OCI-LY7 (cell line): ENCODE results near the gene GULP1. TPM values are rescaled to one million over a fixed set of nuclear protein-coding genes. Genes with fewer than 3 reads are reported as not detected.

Experiments
- BruUV-seq: library from RNA; stranded (reverse); fragments of 400-500 nt; replicated peaks from 2 replicates; lab custom pipeline; 2021; lab: Mats Ljungman, UMichigan
- CTCF ChIA-PET: fragments of 300-600 bp; sonication (Branson Sonifier 250); formaldehyde crosslinking; loops from one replicate; lab custom pipeline; 2022; ENCODE audit warnings: antibody characterized with exemption; ENCODE audit not compliant: unreplicated experiment; lab: Charles Lee
- POLR2A ChIA-PET: fragments of 300-600 bp; sonication (Branson Sonifier 250); formaldehyde crosslinking; loops from one replicate; lab custom pipeline; 2022; ENCODE audit warnings: antibody characterized with exemption; lab: Charles Lee
- DNase-seq: peaks from one replicate; pipeline ENCODE4 v3.0.0-alpha.2; 2015; ENCODE audit warnings: low spot score
- H2AFZ ChIP-seq: fragments of 200-600 bp; sonication (generic), shearing (Covaris generic); 2 replicates; pipeline ENCODE4 v1.6.1; 2014; ENCODE audit warnings: mild to moderate bottlenecking, antibody characterized with exemption, low read length, moderate library complexity
- H3K27ac ChIP-seq: fragments of 200-600 bp; sonication (generic); 2 replicates; pipeline ENCODE4 v1.5.1; 2014; ENCODE audit warnings: mixed run types, low read depth, mild to moderate bottlenecking, moderate library complexity, low read length, inconsistent platforms; ENCODE audit not compliant: poor library complexity, severe bottlenecking
- H3K36me3 ChIP-seq: fragments of 200-600 bp; sonication (generic); 2 replicates; pipeline ENCODE4 v1.6.1; 2014; ENCODE audit warnings: mild to moderate bottlenecking, antibody characterized with exemption, low read length, moderate library complexity, mixed read lengths; ENCODE audit not compliant: insufficient read depth
- H3K4me1 ChIP-seq: fragments of 200-600 bp; sonication (generic); 2 replicates; pipeline ENCODE4 v1.5.1; 2014; ENCODE audit warnings: mild to moderate bottlenecking, low read length; ENCODE audit not compliant: insufficient read depth, poor library complexity, severe bottlenecking
- H3K4me2 ChIP-seq: fragments of 200-600 bp; sonication (generic); 2 replicates; pipeline ENCODE4 v1.6.1; 2014; ENCODE audit warnings: mild to moderate bottlenecking, low read length
- H3K4me3 ChIP-seq: fragments of 200-600 bp; sonication (generic); 2 replicates; pipeline ENCODE4 v1.5.1; 2014; ENCODE audit warnings: mild to moderate bottlenecking, low read depth, low read length; ENCODE audit not compliant: poor library complexity, severe bottlenecking
- H3K79me2 ChIP-seq: fragments of 200-600 bp; sonication (generic); 2 replicates; pipeline ENCODE4 v1.6.1; 2016; ENCODE audit warnings: low read depth, mild to moderate bottlenecking, low read length, moderate library complexity, mixed read lengths; ENCODE audit not compliant: insufficient read depth
- H3K9me2 ChIP-seq: fragments of 200-600 bp; sonication (generic); 2 replicates; pipeline ENCODE4 v1.6.1; 2016; ENCODE audit warnings: mild to moderate bottlenecking, low read length, mixed read lengths; ENCODE audit not compliant: insufficient read depth
- H3K9me3 ChIP-seq: fragments of 200-600 bp; sonication (generic); 2 replicates; pipeline ENCODE4 v1.6.1; 2014; ENCODE audit warnings: mild to moderate bottlenecking, mixed run types, low read length, mixed read lengths
- H4K20me1 ChIP-seq: fragments of 200-600 bp; sonication (generic); 2 replicates; pipeline ENCODE4 v1.6.1; 2014; ENCODE audit warnings: mild to moderate bottlenecking, antibody characterized with exemption, low read length, moderate library complexity, mixed read lengths; ENCODE audit not compliant: insufficient read depth
- EZH2phosphoT487 ChIP-seq: fragments of 200-600 bp; sonication (generic); IDR thresholded peaks from 2 replicates; pipeline ENCODE4 v1.6.1; 2018; ENCODE audit warnings: low read depth, borderline replicate concordance, mild to moderate bottlenecking, mixed run types, antibody characterized with exemption, low read length, moderate library complexity, mixed read lengths
- intact Hi-C: fragments of 100-400 bp; cut with micrococcal nuclease; formaldehyde crosslinking; loops from one replicate; pipeline ENCODE4 v1.10.0; 2022; ENCODE audit not compliant: unreplicated experiment
- total RNA-seq, 2 experiments: library from RNA; depleted of rRNA in 1 of 2; stranded (reverse); fragments of >200 nt in 1 of 2; shearing (Covaris generic) in 1 of 2; gene quantifications; 2 replicates each; pipeline ENCODE4 v1.2.3, GENCODE V29; 2014 to 2022
- TF ChIP-seq, protein P1 (sequence below): fragments of 200-600 bp; sonication (generic); conservative IDR thresholded peaks from 2 replicates; pipeline ENCODE4 v1.5.1; 2014; ENCODE audit warnings: mild to moderate bottlenecking, antibody characterized with exemption, low read length, moderate library complexity, mixed read lengths

GULP1 gene
- total RNA-seq, 2 experiments from 2014 or later: not detected

DNA sequence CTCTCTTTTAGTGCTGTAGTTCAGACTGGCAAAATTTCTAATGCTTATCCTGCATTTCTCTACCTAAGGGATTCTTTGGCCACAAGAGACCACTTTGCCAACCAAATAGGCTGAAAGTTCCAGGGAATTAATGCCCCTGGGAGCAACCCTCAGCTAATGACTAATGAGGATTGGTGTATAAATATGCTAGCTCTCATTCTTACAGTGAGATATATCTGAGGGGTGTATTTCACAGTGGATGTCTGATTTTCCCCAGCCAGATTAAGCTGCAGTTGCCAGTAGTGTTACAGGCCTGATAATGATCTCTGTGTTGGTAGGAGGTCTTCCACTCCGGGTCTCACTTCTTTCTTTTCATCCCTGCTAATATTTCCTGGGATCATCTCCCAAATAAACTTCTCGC is 90.4 kb downstream of the GULP1 start:
- Histone ChIP-seq H2AFZ (no peak overlapping the region), H3K9me2 (no peaks in the 10 kb centered on the region), H4K20me1 (no peaks in the 10 kb centered on the region), H3K9me3 (no peaks in the 10 kb centered on the region), H3K4me1 (no peaks in the 10 kb centered on the region), H3K27ac (no peak overlapping the region), H3K4me2 (no peak overlapping the region), H3K4me3 (no peak overlapping the region), H3K36me3 (no peaks in the 10 kb centered on the region), H3K79me2 (no peaks in the 10 kb centered on the region)
- POLR2A ChIA-PET: no interaction called here
- intact Hi-C loops: no loop called here
- CTCF ChIA-PET: no interaction called here
- DNase-seq: no peak
- no TSS peak for BruUV-seq
- TF ChIP-seq, protein P1, sequence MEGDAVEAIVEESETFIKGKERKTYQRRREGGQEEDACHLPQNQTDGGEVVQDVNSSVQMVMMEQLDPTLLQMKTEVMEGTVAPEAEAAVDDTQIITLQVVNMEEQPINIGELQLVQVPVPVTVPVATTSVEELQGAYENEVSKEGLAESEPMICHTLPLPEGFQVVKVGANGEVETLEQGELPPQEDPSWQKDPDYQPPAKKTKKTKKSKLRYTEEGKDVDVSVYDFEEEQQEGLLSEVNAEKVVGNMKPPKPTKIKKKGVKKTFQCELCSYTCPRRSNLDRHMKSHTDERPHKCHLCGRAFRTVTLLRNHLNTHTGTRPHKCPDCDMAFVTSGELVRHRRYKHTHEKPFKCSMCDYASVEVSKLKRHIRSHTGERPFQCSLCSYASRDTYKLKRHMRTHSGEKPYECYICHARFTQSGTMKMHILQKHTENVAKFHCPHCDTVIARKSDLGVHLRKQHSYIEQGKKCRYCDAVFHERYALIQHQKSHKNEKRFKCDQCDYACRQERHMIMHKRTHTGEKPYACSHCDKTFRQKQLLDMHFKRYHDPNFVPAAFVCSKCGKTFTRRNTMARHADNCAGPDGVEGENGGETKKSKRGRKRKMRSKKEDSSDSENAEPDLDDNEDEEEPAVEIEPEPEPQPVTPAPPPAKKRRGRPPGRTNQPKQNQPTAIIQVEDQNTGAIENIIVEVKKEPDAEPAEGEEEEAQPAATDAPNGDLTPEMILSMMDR: no peak
- no peak for TF ChIP-seq EZH2phosphoT487

DNA sequence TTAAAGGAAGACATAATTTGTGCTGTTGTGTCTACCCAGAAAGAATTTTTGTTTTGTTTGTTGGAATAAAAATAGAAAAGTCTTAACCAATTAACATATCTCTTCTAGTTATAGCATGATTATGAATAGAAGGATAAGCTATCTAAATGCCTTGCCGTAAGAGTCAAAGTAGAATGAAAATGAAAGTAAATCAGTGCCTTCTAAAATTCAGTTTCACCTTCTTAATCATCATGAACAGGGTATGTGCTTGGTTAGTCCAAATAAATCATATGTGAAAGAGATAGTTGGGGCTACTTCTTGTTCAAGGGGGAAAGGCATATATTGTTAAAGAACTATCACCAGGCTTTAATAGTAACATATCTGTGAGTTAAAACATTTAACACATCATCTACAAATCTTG is 91.5 kb downstream of the GULP1 start:
- DNase-seq: no peak
- Histone ChIP-seq H3K79me2 (no peaks in the 10 kb centered on the region), H3K4me3 (no peak overlapping the region), H3K4me2 (no peak overlapping the region), H4K20me1 (no peaks in the 10 kb centered on the region), H2AFZ (no peak overlapping the region), H3K4me1 (no peaks in the 10 kb centered on the region), H3K36me3 (no peaks in the 10 kb centered on the region), H3K27ac (no peak overlapping the region), H3K9me3 (no peaks in the 10 kb centered on the region), H3K9me2 (no peaks in the 10 kb centered on the region)
- CTCF ChIA-PET: no interaction called here
- no TSS peak for BruUV-seq
- POLR2A ChIA-PET: no interaction called here
- intact Hi-C loops: no loop called here
- TF ChIP-seq EZH2phosphoT487: no peak
- TF ChIP-seq, protein P1: no peak

DNA sequence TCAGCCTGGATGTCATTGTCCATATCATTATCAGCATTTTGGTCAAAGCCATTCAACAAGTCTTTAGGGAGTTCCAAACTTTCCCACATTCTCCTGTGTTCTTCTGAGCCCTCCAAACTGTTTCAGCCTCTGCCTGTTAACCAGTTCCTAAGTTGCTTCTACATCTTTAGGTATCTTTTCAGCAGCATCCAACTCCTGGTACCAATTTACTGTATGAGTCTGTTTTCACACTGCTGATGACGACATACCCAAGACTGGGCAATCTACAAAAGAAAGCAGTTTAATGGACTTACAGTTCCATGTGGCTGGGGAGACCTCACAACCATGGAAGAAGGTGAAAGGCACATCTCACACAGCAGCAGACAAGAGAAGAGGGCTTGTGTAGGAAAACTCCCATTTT is 94.2 kb downstream of the GULP1 start:
- POLR2A ChIA-PET: no interaction called here

More for the DNA sequence above, 94.2 kb downstream of the GULP1 start:
- Histone ChIP-seq H2AFZ (no peak overlapping the region), H3K9me3 (no peaks in the 10 kb centered on the region), H3K27ac (no peak overlapping the region), H3K79me2 (no peaks in the 10 kb centered on the region), H3K36me3 (no peaks in the 10 kb centered on the region), H3K4me3 (no peak overlapping the region), H3K4me2 (no peak overlapping the region), H3K9me2 (no peaks in the 10 kb centered on the region), H4K20me1 (no peaks in the 10 kb centered on the region), H3K4me1 (no peaks in the 10 kb centered on the region)
- TF ChIP-seq, protein P1: no peak
- TF ChIP-seq EZH2phosphoT487: no peak
- no TSS peak for BruUV-seq
- CTCF ChIA-PET: no interaction called here
- intact Hi-C loops: no loop called here
- DNase-seq: no peak
